Measurements from ENCODE around the gene DIS3L2.
A peak's percentile ranks its signal among the peaks of the same experiment; 100 is the strongest.
"Not testable (repeated sequence)": the region's sequence is repeated elsewhere in the genome, so short reads cannot be mapped to it uniquely, and the experiment has no call there.

DIS3L2 gene

GRCh38 chr2:232348936-232349335 lies 387.4 kb downstream of the DIS3L2 start:
- DNase-seq (ENCODE audit: low read depth, low spot score), result no peak

- no peak for DNase-seq (ENCODE audit: low read depth, low spot score)
Observed at GRCh38 chr2:232349546-232349945, 388.0 kb downstream of the DIS3L2 start.

- DNase-seq (ENCODE audit: low read depth, low spot score), result no peak
Observed at GRCh38 chr2:232349946-232350635, 388.6 kb downstream of the DIS3L2 start.

- peak; percentile 44 for DNase-seq (ENCODE audit: low read depth, low spot score)
Observed at GRCh38 chr2:232350804-232351685, 389.5 kb downstream of the DIS3L2 start.

GRCh38 chr2:232351686-232352510 lies 390.4 kb downstream of the DIS3L2 start:
- DNase-seq (ENCODE audit: low read depth, low spot score), result no peak

GRCh38 chr2:232352511-232353091 lies 391.1 kb downstream of the DIS3L2 start:
- peak; percentile 37 for DNase-seq (ENCODE audit: low read depth, low spot score)

- no peak for DNase-seq (ENCODE audit: low read depth, low spot score)
Observed at GRCh38 chr2:232353096-232353495, 391.6 kb downstream of the DIS3L2 start.

GRCh38 chr2:232353660-232354059 lies 392.1 kb downstream of the DIS3L2 start:
- no peak for DNase-seq (ENCODE audit: low read depth, low spot score)

GRCh38 chr2:232354069-232354468 lies 392.6 kb downstream of the DIS3L2 start:
- DNase-seq (ENCODE audit: low read depth, low spot score), result no peak

GRCh38 chr2:232361646-232362045 lies 400.1 kb downstream of the DIS3L2 start:
- no peak for DNase-seq (ENCODE audit: low read depth, low spot score)

GRCh38 chr2:232362174-232362900 lies 400.8 kb downstream of the DIS3L2 start:
- DNase-seq (ENCODE audit: low read depth, low spot score), result no peak

GRCh38 chr2:232363064-232363783 lies 401.7 kb downstream of the DIS3L2 start:
- not testable (repeated sequence) for DNase-seq (ENCODE audit: low read depth, low spot score)

GRCh38 chr2:232363784-232364615 lies 402.5 kb downstream of the DIS3L2 start:
- no peak for DNase-seq (ENCODE audit: low read depth, low spot score)

GRCh38 chr2:232364806-232365594 lies 403.5 kb downstream of the DIS3L2 start:
- not testable (repeated sequence) for DNase-seq (ENCODE audit: low read depth, low spot score)

- DNase-seq (ENCODE audit: low read depth, low spot score), result peak; percentile 82
Observed at GRCh38 chr2:232365621-232366321, 404.3 kb downstream of the DIS3L2 start.

GRCh38 chr2:232366461-232366860 lies 404.9 kb downstream of the DIS3L2 start:
- DNase-seq (ENCODE audit: low read depth, low spot score), result not testable (repeated sequence)

GRCh38 chr2:232367016-232367415 lies 405.5 kb downstream of the DIS3L2 start:
- no peak for DNase-seq (ENCODE audit: low read depth, low spot score)

All from ELF-1 (cell line).